HT1080 (cell line): ENCODE measurements around the gene CAMSAP3. TPM values are rescaled to one million over a fixed set of nuclear protein-coding genes. Genes with fewer than 3 reads are reported as not detected.
"Not testable (repeated sequence)": the region's sequence is repeated elsewhere in the genome, so short reads cannot be mapped to it uniquely, and the experiment has no call there.

ENCODE experiments used
- DNase-seq: peaks from one replicate; pipeline ENCODE4 v3.0.0-alpha.2; 2015; ENCODE audit warnings: low read depth
- total RNA-seq: library from RNA; depleted of rRNA; stranded (reverse); fragments of >200 nt; shearing (Covaris generic); gene quantifications from 2 replicates; pipeline ENCODE4 v1.2.3, GENCODE V29; 2014

CAMSAP3 gene
- total RNA-seq, 1 experiment from 2014 or later = not detected

GRCh38 chr19:7577422-7577821, 18.2 kb upstream of the CAMSAP3 start:
- not testable (repeated sequence) for DNase-seq

- DNase-seq = no peak
Measured at GRCh38 chr19:7578127-7578526, 17.5 kb upstream of the CAMSAP3 start.

GRCh38 chr19:7579182-7579581, 16.5 kb upstream of the CAMSAP3 start:
- no peak for DNase-seq

GRCh38 chr19:7582446-7582845, 13.2 kb upstream of the CAMSAP3 start:
- no peak for DNase-seq

- no peak for DNase-seq
Measured at GRCh38 chr19:7589822-7590221, 5.8 kb upstream of the CAMSAP3 start.

GRCh38 chr19:7590256-7590655, 5.4 kb upstream of the CAMSAP3 start:
- no peak for DNase-seq

- no peak for DNase-seq
Measured at GRCh38 chr19:7596211-7596937, 711 bp downstream of the CAMSAP3 start.

GRCh38 chr19:7597689-7598088, 2.0 kb downstream of the CAMSAP3 start:
- DNase-seq = no peak

GRCh38 chr19:7598180-7598579, 2.5 kb downstream of the CAMSAP3 start:
- no peak for DNase-seq

- DNase-seq = no peak
Measured at GRCh38 chr19:7600721-7601120, 5.1 kb downstream of the CAMSAP3 start.

- no peak for DNase-seq
Measured at GRCh38 chr19:7602240-7602934, 6.7 kb downstream of the CAMSAP3 start.

GRCh38 chr19:7602935-7603497, 7.4 kb downstream of the CAMSAP3 start:
- no peak for DNase-seq

GRCh38 chr19:7603919-7604318, 8.3 kb downstream of the CAMSAP3 start:
- DNase-seq = no peak

- peak; percentile 42 for DNase-seq
Measured at GRCh38 chr19:7605490-7606222, 10.0 kb downstream of the CAMSAP3 start.

- DNase-seq = no peak
Measured at GRCh38 chr19:7606289-7606688, 10.6 kb downstream of the CAMSAP3 start.

- no peak for DNase-seq
Measured at GRCh38 chr19:7607212-7607873, 11.7 kb downstream of the CAMSAP3 start.

GRCh38 chr19:7607874-7608560, 12.4 kb downstream of the CAMSAP3 start:
- DNase-seq = no peak

- no peak for DNase-seq
Measured at GRCh38 chr19:7610491-7611240, 15.0 kb downstream of the CAMSAP3 start.

GRCh38 chr19:7611541-7612279, 16.0 kb downstream of the CAMSAP3 start:
- DNase-seq = no peak
